GM23248 (cell line): Measurements from ENCODE around the gene TEX12.

Experiments
- EZH2 ChIP-seq: fragments of 200-600 bp; sonication (generic); IDR thresholded peaks from 2 replicates; pipeline ENCODE4 v1.6.1; 2018; ENCODE audit warnings: antibody characterized with exemption, mild to moderate bottlenecking; ENCODE audit not compliant: insufficient read depth, poor library complexity, severe bottlenecking
- EZH2phosphoT487 ChIP-seq: fragments of 200-600 bp; sonication (generic); IDR thresholded peaks from 2 replicates; pipeline ENCODE4 v1.6.1; 2018; ENCODE audit warnings: antibody characterized with exemption, moderate library complexity, mild to moderate bottlenecking, low read depth; ENCODE audit not compliant: insufficient read depth

DNA sequence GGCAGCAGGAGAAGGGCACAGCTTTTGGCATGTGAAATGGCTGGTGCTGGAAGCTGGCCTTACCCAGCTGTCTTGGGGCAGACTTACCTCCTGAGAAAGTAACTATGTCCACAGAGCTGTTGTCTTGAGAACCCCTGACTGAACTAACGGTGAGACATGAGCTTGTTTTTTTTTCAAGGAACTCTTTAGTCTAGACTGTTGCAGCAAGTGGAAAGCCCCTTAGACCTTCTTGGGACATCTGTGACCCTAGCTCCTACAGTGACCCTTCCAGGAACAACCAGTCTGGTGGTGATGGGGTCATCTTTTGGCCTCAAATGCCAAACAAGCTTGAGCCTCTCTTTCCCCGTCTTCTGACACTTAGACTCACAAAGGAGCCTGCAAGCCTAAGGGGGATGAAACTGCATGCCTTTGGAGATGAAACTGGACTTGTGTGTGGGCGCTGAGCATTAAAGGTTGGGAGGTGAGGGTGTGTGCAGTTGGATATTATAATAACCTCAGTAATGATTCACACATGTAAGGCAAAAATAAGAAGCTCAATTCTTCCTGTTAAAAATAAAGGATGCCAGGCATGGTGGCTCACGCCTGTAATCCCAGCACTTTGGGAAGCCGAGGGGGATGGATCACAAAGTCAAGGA lies 45.1 kb upstream of the TEX12 start:
- no peak for TF ChIP-seq EZH2phosphoT487
- no peak for TF ChIP-seq EZH2
